Activated CD8-positive, alpha-beta T cell treated with anti-CD3 and anti-CD28 coated beads, Interleukin-2, amount 10 ng/mL, durations not matched to agents 7 days and 5 days (primary cell): ENCODE measurements around the gene ARGLU1. TPM values are rescaled to one million over a fixed set of nuclear protein-coding genes. Genes with fewer than 3 reads are reported as not detected.

Source experiments
- ATAC-seq: fragments of 150-1000 bp; cut with Tn5 transposase; one replicate; pipeline ENCODE4 v1.10.0; 2021; ENCODE audit warnings: moderate library complexity
- CTCF ChIA-PET: fragments of 350-600 bp; sonication (Branson Sonifier 250); formaldehyde crosslinking; loops from one replicate; lab custom pipeline; 2021; ENCODE audit warnings: antibody characterized with exemption; lab: Charles Lee
- POLR2A ChIA-PET: fragments of 350-600 bp; sonication (Branson Sonifier 250); formaldehyde crosslinking; loops from one replicate; lab custom pipeline; 2021; ENCODE audit warnings: antibody characterized with exemption; lab: Charles Lee
- DNase-seq: peaks from one replicate; pipeline ENCODE4 v3.0.0-alpha.2; 2020
- H3K27ac Mint-ChIP-seq: one replicate; pipeline ENCODE4 v1.8.0; 2021; ENCODE audit warnings: mild to moderate bottlenecking, mixed read lengths
- H3K27me3 Mint-ChIP-seq: one replicate; pipeline ENCODE4 v1.8.0; 2021; ENCODE audit warnings: low read depth, mixed read lengths
- H3K36me3 Mint-ChIP-seq: one replicate; pipeline ENCODE4 v1.8.0; 2021; ENCODE audit warnings: low read depth, mixed read lengths
- H3K4me1 Mint-ChIP-seq: one replicate; pipeline ENCODE4 v1.8.0; 2021; ENCODE audit warnings: low read depth, mixed read lengths
- H3K4me3 Mint-ChIP-seq: one replicate; pipeline ENCODE4 v1.8.0; 2021; ENCODE audit warnings: mild to moderate bottlenecking, mixed read lengths
- H3K9me3 Mint-ChIP-seq: one replicate; pipeline ENCODE4 v1.8.0; 2022; ENCODE audit warnings: mixed read lengths; ENCODE audit not compliant: insufficient read depth
- total RNA-seq, 2 experiments: library from RNA; stranded (reverse); gene quantifications; one replicate each; pipeline ENCODE4 v1.2.3, GENCODE V29; 2021

The ARGLU1 gene
- total RNA-seq, 2 experiments from 2014 or later = 86.6 to 97.0 TPM

DNA sequence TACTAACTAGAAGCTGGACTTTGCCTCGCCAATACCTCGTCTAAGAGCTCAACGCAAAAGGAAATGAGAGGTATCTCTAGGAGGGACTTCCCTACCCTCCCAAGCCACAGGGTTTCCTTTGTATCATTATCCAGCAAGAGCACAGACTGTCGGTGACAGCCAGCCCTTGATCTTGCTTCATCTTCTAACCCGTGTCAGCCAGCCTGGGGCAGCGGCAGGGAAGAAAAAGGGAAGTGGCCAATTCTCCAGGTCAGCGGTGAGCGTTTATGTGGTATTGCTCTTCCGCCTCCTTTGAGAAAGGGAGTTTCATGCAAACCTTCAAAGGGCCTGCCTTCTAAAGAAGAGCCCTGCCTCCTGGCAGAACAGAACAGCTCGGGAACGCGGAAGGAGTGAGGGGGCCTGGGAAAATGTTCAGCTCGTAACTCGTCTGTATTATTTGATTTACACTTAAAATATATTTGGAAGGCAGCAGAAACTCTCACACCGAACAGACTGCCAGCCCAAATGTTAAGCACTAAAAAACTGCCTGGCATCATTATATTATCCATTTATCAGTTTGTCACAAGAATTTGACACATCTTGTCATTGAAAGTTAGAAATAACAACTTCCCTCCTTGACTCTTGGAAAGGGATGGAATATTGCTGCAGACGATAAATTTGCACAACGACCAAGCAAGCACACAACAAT is 74.3 kb downstream of the ARGLU1 start:
- no peak overlapping the region for H3K27ac Mint-ChIP-seq
- peaks cover 24% of the 10 kb centered on the region for H3K4me1 Mint-ChIP-seq
- peaks cover 58% of the 10 kb centered on the region for H3K27me3 Mint-ChIP-seq
- CTCF ChIA-PET = interaction anchor here (0.7 to 1.0 kb wide), 2 partner anchors 18 to 126 kb away, joined by 3 read pairs; no protein-coding TSS in a partner anchor
- H3K9me3 Mint-ChIP-seq = no peaks in the 10 kb centered on the region
- peak; percentile 58 for ATAC-seq
- POLR2A ChIA-PET = no interaction called here
- DNase-seq = peak; percentile 26
- no peaks in the 10 kb centered on the region for H3K36me3 Mint-ChIP-seq
- no peak overlapping the region for H3K4me3 Mint-ChIP-seq

GRCh38 chr13:106492588-106493475 is 75.1 kb downstream of the ARGLU1 start:
- DNase-seq (no peak), ATAC-seq (no peak)
- Mint-ChIP-seq H3K4me1 (peaks cover 24% of the 10 kb centered on the region), H3K4me3 (no peak overlapping the region), H3K36me3 (no peaks in the 10 kb centered on the region), H3K27me3 (peaks cover 54% of the 10 kb centered on the region), H3K27ac (no peak overlapping the region), H3K9me3 (no peaks in the 10 kb centered on the region)
- ChIA-PET POLR2A (no interaction called here), CTCF (interaction anchor here (0.7 to 1.0 kb wide), 2 partner anchors 17 to 127 kb away, joined by 3 read pairs; no protein-coding TSS in a partner anchor)

DNA sequence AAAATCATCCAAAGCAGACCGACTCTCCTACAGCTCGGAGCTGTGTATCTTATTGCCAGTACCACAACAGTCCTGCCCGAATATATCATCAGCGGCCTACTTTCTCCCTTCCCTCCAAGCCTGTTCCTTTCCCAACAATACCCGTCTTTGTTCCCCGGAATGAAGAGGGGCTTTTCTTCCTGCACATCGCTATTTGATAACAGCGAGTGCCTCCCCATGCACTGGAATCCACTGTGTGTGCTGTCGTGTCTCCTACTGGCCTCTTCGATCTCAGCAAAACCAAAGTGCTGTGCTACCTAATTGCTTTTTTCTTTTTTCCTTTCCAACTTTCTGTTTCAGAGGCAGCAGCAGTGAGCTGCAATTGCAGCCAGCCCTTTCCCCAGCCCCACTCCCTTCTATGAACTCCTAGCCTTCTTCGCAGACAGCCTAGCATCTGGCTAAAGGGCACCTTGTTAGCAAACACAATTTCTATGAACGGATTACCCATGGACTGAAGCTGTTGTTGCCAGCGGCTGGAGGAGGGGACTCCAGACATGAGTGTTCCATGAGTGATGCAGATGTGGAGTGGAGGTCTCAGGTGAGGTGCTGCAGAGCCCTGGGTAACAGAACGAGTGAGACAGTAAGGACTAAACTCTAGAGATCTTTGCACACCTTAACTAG is 75.9 kb downstream of the ARGLU1 start:
- CTCF ChIA-PET = no interaction called here
- no peaks in the 10 kb centered on the region for H3K36me3 Mint-ChIP-seq
- no peak for DNase-seq
- POLR2A ChIA-PET = no interaction called here
- H3K9me3 Mint-ChIP-seq = no peaks in the 10 kb centered on the region
- H3K27ac Mint-ChIP-seq = no peak overlapping the region
- no peak overlapping the region for H3K4me3 Mint-ChIP-seq
- ATAC-seq = no peak
- H3K27me3 Mint-ChIP-seq = peaks cover 53% of the 10 kb centered on the region
- H3K4me1 Mint-ChIP-seq = peaks cover 24% of the 10 kb centered on the region

Other genes with a start within 250 kb of the ARGLU1 start
- under 1 TPM; 0.08 to 0.16 TPM for gene EFNB2, start 32.5 kb downstream of the ARGLU1 start, total RNA-seq